Measurements from ENCODE around the gene RARB.

The RARB gene

DNA sequence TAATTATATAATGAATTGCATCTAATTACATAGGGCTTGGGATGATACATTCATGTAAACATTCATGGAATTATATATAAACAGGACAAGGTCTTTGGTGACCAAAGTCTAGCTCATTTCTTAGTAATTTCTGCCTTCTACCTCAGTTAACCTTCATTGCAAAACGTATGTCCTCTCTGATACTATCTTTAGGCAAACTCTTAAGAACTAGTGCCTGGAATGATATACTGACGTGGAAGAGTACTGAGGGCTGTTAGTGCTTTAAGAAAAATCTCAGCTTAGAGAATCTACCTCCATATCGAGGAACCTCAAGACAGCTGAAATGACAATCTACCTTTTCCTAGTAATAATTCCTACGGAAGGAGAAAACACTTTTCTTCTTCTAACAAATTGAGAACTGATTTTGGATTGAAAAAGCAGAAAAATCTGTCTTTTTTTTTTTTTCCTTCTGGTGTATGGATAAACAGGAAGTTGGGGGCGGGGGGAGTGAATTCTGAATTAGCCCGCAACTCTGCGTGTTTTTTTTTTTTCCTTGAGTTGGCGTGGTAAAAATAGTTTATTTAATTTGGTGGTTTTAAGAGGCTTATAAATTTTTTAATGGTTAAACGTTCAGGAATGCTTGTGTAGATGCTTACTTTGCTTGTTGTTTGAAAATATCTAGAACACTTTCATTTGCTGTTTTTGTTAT, 43.2 kb downstream of the RARB start:
- TF ChIP-seq, protein P1, sequence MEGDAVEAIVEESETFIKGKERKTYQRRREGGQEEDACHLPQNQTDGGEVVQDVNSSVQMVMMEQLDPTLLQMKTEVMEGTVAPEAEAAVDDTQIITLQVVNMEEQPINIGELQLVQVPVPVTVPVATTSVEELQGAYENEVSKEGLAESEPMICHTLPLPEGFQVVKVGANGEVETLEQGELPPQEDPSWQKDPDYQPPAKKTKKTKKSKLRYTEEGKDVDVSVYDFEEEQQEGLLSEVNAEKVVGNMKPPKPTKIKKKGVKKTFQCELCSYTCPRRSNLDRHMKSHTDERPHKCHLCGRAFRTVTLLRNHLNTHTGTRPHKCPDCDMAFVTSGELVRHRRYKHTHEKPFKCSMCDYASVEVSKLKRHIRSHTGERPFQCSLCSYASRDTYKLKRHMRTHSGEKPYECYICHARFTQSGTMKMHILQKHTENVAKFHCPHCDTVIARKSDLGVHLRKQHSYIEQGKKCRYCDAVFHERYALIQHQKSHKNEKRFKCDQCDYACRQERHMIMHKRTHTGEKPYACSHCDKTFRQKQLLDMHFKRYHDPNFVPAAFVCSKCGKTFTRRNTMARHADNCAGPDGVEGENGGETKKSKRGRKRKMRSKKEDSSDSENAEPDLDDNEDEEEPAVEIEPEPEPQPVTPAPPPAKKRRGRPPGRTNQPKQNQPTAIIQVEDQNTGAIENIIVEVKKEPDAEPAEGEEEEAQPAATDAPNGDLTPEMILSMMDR (IDR thresholded peaks at IDR 0.05; ENCODE audit: borderline replicate concordance, insufficient read depth, low read depth, low read length), result no peak
- H3K4me3 ChIP-seq (ENCODE audit: low read depth, low read length), result no peak overlapping the region

DNA sequence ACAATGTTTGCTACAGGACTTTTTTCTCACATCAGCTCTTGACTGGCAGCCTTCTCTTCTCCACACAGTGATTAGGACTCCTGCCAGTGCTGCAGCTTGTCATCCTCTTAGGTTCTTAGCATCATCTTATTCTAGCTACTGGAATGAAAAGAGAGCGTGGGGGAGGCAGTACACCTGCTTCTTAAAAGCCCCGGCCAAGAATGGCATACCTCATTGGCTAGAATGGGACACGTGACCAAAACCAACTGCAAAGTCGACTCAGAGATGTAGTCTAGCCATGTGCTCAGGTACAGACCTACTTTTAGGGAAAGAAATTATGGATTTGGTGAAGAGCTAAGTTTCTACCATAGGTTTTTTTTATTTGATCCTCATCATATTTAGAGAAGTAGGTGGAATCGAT, 44.1 kb downstream of the RARB start:
- TF ChIP-seq, protein P1 (IDR thresholded peaks at IDR 0.05; ENCODE audit: borderline replicate concordance, insufficient read depth, low read depth, low read length), result no peak
- no peak overlapping the region for H3K4me3 ChIP-seq (ENCODE audit: low read depth, low read length)

DNA sequence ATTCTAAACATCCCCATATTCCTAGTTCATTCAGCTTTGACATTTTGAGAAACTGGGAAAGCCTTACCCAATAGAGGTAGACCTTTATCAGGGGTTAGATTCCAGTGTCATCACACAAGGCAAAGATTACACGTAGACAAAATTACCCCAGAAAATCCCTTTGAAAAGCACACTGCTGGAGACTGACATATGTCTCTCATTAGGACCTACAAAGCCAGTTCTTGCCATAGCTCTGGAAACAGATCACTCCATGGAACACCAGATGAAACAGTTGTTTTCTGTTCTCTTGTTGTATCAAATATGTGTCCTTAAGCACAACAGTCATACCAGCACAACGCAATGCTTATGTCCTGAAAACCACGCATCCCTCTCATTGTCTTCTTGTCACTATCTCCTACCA, 44.7 kb downstream of the RARB start:
- TF ChIP-seq, protein P1 (IDR thresholded peaks at IDR 0.05; ENCODE audit: borderline replicate concordance, insufficient read depth, low read depth, low read length), result no peak
- H3K4me3 ChIP-seq (ENCODE audit: low read depth, low read length), result no peak overlapping the region

DNA sequence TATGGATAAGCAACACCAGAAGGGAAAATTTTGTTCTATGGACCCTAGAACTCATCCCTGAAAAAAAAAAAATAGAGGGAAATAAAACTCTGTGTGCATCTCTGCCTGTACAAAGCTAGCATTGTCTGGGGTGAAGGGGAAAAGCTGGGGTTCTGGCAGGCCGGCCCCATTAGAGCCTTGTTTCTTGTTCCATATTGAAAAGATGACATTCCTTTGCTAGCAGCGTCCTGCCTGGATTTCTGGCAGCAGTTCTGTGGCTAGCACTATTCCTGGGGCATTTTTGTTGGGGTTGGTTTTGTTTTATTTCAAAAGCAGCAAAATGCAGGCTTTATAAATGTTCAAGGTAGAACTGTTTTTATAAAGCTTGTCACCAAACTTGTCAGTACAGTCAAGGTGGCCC, 45.2 kb downstream of the RARB start:
- TF ChIP-seq, protein P1 (IDR thresholded peaks at IDR 0.05; ENCODE audit: borderline replicate concordance, insufficient read depth, low read depth, low read length), result no peak
- H3K4me3 ChIP-seq (ENCODE audit: low read depth, low read length), result no peak overlapping the region

DNA sequence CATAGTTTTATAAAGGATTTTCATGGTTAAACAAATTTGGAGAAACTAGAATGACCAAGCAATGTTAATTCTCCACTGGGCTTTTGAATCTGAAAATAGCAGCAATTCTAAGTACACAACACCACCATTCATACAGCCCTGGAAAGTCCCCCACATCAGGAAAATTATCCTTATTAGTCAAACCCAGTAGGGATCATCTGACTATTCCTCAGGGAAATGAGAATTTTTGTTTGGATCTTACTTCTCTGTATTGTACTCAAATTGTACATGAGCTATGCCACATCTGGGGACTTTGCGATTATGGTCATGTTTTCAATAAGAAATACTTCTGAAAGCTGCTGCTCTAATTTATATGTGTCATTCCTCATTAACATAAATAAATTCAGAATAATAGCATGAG, 46.0 kb downstream of the RARB start:
- TF ChIP-seq, protein P1 (IDR thresholded peaks at IDR 0.05; ENCODE audit: borderline replicate concordance, insufficient read depth, low read depth, low read length), result no peak
- no peak overlapping the region for H3K4me3 ChIP-seq (ENCODE audit: low read depth, low read length)

DNA sequence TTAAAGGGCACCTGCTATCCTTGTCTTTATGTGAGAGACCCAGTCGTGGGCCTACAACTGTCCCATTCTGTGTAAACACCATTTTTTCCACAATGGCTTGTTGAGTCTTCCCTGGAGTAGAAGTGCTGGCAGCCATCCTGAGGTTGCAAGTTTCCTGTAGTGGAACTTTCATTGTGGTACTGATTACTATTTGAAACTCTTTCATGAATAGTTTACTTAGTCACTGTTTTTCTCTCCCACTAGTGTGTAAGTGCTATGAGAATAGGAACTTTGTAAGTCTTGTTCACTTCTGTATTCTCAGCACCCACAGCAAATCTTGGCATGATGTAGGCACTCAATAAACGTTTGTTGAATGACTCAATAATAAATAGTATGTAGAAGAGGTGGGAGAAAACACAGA, 48.6 kb downstream of the RARB start:
- TF ChIP-seq, protein P1 (IDR thresholded peaks at IDR 0.05; ENCODE audit: borderline replicate concordance, insufficient read depth, low read depth, low read length), result no peak
- H3K4me3 ChIP-seq (ENCODE audit: low read depth, low read length), result no peak overlapping the region

DNA sequence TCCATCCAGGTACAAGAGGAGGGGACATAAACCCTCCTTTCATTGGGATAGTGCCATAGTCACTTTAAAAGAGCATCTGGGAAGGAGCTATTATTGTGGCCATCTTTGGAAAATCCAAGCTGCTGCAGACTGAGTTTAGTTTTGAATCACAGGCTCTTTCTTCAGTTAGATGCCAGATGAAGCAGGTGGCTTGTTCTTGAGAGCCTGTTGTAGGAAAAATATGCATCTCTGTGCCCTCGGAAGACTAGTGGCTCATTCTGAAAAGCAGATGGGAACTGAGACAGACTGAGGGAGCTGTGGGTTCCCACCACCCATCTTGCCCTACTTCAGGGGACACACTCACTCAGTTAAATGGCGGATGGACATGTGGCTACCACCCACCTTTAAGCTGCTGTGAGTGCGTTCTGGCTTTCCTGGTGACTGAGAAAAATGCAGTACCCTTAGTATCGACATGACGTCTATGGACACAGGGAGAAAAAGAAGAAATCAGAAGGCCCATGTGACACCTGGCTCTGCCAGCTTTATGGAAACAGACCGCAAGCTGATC, 50.2 kb downstream of the RARB start:
- H3K4me3 ChIP-seq (ENCODE audit: low read depth, low read length), result no peak overlapping the region
- TF ChIP-seq, protein P1 (IDR thresholded peaks at IDR 0.05; ENCODE audit: borderline replicate concordance, insufficient read depth, low read depth, low read length), result no peak

Data from GM12875 (cell line).